ENCODE data around the gene PCGF2.
"Not testable (repeated sequence)": the region's sequence is repeated elsewhere in the genome, so short reads cannot be mapped to it uniquely, and the experiment has no call there.

The PCGF2 gene

DNA sequence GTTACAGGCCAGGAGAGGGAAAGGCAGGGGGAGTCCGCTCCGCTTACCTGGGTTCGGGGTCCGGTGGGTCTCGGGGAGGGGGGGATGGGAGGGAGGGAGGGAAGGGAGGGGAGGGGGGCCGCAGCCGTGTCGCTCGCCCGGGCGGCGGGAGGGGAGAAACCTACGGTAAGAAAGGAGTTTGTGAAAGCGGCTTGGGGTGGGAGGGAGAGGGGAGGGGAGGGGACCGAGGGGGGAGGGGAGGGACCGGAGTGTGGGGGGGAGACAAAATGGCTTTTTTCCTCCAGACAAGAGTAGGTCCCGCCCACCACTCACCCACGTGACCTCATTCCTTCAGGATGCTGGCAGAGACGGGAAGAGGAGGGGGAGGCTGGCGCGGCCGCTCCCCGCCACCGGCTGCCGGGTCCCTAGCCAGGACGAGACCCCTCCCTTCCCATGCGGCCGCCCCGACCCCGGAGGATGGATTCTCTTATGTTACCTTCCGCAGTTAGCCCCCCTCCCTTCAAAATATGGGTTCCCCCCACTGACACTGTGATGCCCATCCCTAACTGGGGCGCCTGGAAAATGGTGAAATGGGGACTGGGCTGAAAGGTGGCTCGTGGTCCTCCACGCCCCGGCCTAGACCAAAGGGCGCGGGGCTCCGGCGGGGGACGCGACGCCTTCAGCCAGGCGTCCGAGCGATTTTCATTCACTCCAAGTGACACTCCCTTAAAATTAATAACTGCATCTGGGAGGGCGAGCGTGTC lies at the start of gene PCGF2:
Gene PCGF2, minus strand, starts transcription at position 188 of the 743 bp plus-strand sequence. CDS start 7,934 bp downstream, outside the sequence.
- no peak for DNase-seq

- no peak for DNase-seq
These were observed 49.7 kb upstream of the PCGF2 start for GRCh38 chr17:38797828-38798227.

DNA sequence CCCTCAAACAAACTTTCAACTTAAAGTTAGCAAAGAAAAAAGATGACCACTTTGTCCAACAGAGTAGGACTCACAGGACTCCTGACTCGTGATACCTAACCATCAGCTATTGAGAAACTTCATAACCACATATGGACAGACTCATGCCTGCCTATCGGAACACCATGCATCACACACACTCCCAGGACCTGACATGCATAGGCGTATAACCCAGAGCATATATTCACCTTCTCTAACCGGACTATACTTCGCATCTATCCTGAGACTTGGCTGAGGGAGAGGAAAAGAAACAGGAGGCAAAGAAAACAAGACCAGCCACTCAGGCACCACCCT lies 49.0 kb upstream of the PCGF2 start:
- DNase-seq: no peak

GRCh38 chr17:38796451-38797157 lies 48.5 kb upstream of the PCGF2 start:
- no peak for DNase-seq

DNA sequence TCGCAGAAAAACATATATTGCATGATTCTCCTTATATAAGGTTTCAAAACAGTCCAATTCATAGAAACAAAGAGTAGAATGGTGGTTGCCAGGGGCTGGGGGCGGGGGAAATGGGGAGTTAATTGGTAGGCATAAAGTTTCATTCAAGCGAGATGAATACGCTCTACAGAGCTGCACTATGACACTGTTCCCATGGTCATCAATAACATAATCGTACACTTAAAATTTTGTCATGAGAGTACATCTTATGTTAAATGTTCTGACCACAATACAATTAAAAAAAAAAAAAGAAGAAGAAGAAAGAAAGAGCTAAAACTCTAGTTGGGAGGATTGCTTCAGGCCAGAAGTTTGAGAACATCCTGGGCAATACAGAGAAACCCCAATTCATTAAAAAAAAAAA lies 46.1 kb upstream of the PCGF2 start:
- DNase-seq: no peak

DNA sequence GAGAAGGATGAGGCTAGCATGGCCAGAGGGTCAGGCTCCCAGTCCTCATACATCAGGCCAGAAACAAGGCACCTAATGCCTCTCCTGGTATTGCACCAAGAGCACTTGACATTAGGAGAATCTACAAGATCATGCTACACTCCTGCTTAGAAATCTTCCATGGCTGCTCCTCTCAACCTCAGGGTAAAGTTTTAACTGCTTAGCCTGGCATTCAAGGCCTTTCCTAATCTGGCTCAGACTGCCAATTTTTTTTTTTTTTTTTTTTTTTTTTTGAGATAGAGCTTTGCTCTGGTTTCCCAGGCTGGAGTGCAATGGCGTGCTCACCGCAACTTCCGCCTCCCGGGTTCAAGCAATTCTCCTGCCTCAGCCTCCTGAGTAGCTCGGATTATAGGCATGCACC lies 43.0 kb upstream of the PCGF2 start:
- DNase-seq: no peak

GRCh38 chr17:38790148-38790707 lies 42.1 kb upstream of the PCGF2 start:
- not testable (repeated sequence) for DNase-seq

DNA sequence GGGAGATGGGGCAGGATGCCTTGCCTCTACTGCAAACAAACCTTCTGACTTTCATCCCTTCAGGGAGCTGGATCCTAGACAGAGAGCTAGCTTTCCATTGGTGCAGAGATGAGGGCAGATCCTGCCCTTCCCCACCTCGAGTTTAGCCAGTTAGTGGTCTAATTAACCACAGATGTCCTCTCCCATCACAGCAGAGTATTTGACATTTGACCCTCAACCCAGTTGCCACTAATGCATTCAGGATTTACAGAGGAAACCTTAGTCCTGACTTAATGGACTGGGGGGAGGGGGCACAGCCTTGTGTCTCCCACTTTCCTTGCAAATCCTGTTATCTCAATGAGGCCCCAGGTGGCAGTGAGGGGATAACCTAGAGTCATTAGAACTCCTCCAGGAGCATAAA lies 41.0 kb upstream of the PCGF2 start:
- DNase-seq: no peak

DNA sequence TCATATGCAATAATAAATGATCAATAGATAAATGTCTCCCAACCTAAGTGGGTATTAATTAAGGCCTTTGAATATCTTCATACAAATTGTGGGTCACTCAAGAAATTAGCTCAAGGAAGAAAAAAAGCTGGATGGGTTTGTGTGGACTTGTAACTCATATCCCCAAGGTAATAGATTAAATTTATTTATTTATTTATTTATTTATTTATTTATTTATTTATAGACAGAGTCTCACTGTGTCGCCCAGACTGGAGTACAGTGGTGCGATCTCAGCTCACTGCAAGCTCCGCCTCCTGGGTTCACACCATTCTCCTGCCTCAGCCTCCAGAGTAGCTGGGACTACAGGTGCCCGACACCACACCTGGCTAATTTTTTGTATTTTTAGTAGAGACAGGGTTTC lies 39.9 kb upstream of the PCGF2 start:
- DNase-seq: not testable (repeated sequence)

- no peak for DNase-seq
These were observed 38.2 kb upstream of the PCGF2 start for GRCh38 chr17:38786372-38786771.

DNA sequence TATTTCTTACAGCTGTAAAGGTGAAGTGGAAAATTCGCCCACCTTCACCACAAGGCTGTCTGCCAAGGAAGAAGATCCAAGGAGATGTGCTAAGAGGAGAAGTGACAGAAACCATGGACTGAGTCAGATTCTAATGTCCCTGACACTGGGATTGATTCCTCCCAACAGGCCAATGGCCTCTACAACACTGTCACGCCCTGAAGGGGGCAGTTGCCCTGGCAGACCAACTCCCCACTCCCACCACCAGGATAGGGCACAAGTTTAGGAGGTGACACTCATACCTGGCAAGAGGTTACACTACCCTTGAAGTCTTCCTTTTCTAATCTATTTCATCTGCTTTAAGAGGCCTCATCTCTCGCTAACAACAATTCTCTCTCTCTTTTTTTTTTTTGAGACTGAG lies 35.1 kb upstream of the PCGF2 start:
- no peak for DNase-seq

GRCh38 chr17:38779965-38780752 lies 32.0 kb upstream of the PCGF2 start:
- DNase-seq: no peak

DNA sequence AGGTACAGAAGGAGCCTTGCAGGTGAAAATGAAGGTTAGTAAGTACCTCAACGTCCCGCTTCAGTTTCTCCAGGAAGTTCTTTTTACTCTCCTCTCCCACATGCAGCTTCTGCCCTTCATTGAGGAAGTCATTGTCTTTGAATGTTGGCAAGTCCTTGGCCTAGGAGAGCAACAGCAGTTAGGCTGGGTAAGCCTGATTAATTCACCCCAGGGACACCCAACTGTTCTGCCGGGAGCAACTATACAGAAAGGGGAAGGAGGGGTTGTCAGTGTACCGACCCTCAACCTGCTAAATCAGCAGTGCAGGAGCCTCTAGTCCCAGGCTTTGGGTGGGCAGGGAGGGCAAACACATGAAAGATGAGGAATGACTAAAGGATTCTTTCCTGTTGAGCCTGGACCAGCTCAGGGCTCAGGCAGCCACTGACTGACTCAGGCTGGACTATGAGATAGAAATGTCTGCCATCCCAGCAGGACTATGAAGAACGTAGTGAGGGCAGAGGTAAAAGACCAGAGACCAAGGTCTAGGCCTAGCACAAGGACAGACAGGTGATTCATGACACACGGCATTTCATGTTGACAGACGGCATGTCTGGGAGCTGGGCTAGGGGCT lies 29.6 kb upstream of the PCGF2 start:
- no peak for DNase-seq

DNA sequence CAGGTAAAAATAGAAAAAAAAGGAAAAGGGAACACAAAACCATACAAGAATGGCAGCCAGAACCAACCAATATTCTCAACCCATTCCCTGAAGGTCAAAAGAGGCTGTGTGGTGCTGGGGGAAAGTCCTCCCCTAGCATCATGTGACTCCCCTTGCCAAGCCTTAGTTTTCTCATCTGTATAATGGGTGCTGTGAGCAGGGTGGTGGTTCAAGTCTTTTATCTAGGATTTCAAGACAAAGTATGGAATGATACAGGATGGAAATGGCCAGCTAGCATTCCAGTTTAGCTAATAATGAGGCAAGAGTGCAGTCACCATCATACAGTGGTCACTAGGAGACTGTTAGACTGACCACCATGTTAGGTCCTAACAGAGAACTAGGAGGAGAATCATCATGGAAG lies 25.1 kb upstream of the PCGF2 start:
- DNase-seq: no peak

GRCh38 chr17:38768417-38768816 lies 20.3 kb upstream of the PCGF2 start:
- no peak for DNase-seq

GRCh38 chr17:38766341-38766740 lies 18.2 kb upstream of the PCGF2 start:
- DNase-seq: no peak

- DNase-seq: no peak
These were observed 14.1 kb upstream of the PCGF2 start for GRCh38 chr17:38762231-38762630.

GRCh38 chr17:38761612-38762011 lies 13.5 kb upstream of the PCGF2 start:
- peak; percentile 26 for DNase-seq

DNA sequence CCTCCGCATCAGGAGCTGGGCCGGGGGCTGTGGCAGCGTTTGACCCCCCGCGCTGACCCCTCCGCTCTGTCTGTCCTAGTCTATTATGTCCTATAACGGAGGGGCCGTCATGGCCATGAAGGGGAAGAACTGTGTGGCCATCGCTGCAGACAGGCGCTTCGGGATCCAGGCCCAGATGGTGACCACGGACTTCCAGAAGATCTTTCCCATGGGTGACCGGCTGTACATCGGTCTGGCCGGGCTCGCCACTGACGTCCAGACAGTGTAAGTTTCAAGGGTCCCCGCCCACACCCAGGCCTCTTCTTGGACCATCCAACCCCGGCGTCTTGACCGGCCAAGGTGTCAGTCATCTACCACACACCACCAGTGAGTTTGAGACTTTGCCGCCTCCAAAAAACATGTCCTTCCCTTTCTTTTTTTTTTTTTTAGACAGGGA lies 5.0 kb upstream of the PCGF2 start:
- DNase-seq: no peak

- DNase-seq: peak; percentile 98
These were observed 4.4 kb upstream of the PCGF2 start, which contains the start of gene PSMB3 for GRCh38 chr17:38752308-38753070. Gene PSMB3 (plus strand): TSS chr17:38752741. CDS start chr17:38752827, 86 bp downstream.

DNA sequence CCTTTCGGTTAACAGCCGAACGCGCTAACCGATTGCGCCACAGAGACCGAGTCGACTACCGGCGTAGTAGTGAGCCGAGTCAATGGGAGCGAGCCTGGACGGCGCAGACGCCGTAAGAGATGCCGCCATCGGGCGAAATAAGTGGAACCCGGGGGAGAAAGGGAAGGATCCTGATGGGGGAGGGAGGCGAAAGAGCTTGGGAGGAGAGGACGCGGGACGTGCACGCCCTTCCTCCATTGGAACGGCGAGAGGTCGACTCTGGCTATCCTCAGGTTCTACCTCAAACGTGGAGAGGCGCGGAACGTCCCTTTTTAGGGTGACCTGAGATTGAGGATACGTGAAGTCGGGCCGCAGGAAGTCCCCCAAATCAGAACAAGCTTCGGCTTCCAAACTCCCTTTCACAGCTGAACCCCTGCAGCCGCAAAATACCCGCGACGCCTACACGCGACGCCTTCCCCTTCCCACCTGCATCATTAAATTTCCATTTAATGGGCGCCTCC lies 3.7 kb upstream of the PCGF2 start:
- DNase-seq: peak; percentile 85

Measured in activated naive CD4-positive, alpha-beta T cell treated with Interleukin-2 at 50 U/mL for 16 hours (primary cell).